Colon (tissue), 2 donors: ENCODE measurements around the gene GABRB3.

Experiments
- FAIRE-seq: peaks from 2 replicates; lab custom pipeline; 2012; peaks lifted over from hg19 to GRCh38; lab: Jason Lieb, UNC
- donor health status: control.
- donor health status: control.

Gene GABRB3

DNA sequence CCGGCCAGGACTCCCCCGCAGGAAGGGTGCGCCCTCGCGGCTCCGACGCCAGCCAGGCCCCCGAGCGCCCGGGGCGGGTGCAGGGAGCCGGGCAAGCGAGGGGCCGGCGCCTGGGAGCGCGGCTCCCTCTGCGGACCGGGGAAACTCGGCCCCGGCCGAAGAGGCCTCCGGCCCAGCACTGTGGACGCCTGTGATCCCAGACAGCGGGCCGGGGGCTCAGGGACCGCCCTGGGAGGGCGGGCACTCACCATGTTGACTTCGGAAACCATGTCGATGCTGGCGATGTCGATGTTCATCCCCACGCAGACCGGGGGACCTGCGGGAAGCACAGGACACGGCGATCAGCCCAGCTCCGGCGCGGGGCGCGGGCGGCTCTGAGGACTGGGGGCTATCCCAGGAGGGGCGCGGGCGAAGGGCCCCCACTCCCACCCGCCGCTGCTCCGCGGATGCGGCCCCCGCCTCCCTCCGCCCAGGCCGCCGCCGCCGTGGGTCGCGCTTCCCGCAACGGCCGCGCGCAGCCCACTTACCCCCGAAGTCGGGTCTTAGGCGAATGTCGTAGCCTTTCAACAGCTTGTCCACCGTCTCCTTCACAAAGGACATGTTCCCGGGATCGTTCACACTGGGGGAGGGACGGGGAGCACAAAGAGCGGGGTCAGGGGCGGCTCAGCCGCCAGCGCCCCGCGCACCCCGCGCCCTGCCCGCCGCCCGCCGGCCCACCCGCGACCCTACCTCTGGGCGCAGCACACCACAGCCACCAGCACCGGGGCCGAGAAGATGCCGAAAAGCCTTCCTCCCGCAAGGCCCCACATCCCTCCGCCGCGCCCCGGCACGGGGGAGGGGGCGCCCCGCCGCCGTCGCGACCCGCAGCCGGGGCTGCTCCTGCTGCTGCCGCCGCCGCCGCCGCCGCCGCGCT is at the start of gene GABRB3:
TSS of gene GABRB3 (minus strand) at position 913 of the 913 bp plus-strand sequence.
- FAIRE-seq: no peak

DNA sequence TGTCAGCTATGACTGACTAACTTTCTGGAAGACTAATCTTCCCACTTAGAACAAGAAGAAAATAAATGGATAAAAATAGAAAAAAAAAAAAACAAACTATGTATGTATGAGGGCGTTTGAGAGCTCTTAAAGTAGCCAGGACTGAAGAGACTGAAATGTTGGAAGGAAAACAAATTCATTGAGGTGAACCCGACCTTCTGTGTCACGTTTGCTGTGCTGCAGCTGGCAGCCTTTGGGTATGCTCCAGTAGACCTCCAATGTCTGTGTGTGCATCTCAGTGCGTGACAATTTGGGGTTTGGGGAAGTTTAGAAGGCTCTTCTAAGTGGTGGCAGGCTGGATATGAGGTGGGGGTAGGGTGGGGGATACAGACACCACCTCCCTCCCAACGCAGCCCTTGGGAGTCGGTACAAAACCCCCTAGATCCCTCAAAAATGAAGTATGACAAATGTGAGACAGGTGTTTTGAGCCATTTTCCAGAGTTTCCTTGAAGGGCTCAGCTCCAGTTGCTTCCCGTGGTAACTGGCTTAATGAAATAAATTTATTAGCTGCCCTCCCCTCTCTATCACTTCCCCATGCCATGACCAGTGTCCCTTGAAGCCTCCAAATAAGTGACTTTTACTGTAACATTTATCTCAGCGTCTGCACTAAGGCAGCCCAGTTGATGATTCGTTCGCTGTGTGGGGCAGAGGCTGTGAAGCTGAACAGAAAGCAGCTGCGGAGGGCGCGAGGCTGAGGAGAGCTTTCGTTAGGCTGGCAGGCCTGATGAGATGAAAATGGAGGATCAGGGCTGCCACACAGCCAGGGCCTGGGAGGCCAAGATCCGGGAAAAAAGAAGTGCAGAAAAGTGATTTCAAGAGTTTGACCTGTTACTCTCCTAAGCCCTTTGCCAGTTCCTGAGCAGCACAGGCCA is 34.9 kb upstream of the GABRB3 start:
- FAIRE-seq: no peak

DNA sequence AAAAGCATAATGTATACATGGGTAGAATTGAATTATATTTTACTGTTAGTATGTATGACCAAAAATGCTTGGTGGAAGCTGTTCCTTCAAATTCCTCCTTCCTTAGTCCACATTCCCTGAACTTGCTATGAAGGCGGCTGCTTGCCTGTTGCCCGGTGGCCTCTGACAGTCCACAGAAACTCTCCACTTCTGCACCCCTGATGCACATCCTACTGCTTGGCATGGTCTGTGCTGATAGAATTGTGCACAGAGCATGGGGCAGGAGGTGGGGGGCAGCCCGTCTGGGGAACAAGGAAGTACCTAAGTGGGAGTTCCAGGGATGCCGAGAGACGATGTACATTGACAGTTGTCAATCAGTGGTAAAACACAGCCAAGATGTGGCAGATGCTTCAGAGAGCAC is 33.7 kb upstream of the GABRB3 start:
- FAIRE-seq: no peak

DNA sequence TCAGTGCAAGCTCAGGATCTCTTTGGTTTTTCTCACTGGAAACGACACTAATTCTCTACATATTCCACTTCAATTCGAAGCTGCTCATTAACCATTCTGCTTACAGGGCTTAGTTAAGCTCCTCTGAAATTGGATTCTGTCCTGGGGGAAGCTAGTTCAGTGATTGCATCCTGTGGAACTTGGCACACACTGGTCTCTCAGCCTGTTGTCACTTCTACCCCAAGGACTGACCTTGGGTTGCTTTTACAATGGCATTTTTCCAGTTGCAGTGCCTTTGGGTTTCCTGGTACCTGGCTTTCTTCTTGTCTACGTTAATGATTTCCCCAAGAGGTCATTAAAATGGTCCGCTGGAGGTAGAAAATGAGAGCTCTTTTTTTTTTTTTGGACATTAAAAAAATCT is 33.3 kb upstream of the GABRB3 start:
- FAIRE-seq: no peak

DNA sequence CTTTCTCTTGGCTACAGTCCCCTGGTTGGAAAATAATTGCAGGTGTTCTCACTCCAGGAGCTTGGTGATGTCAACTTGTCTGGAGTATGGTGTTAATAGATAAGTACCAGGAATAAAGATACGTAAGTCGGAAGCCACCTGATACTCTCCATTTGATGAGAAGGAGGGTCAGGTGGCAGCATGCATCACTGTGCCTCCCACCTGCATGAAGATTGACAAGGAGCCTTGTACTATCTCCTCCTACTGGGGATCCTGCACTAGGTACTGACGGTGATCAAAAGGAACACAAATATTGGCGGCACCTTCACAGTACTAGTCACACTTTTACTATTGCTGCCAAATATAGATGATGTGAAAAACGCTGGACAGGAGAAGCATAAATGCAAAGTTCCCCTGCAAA is 32.6 kb upstream of the GABRB3 start:
- FAIRE-seq: no peak

DNA sequence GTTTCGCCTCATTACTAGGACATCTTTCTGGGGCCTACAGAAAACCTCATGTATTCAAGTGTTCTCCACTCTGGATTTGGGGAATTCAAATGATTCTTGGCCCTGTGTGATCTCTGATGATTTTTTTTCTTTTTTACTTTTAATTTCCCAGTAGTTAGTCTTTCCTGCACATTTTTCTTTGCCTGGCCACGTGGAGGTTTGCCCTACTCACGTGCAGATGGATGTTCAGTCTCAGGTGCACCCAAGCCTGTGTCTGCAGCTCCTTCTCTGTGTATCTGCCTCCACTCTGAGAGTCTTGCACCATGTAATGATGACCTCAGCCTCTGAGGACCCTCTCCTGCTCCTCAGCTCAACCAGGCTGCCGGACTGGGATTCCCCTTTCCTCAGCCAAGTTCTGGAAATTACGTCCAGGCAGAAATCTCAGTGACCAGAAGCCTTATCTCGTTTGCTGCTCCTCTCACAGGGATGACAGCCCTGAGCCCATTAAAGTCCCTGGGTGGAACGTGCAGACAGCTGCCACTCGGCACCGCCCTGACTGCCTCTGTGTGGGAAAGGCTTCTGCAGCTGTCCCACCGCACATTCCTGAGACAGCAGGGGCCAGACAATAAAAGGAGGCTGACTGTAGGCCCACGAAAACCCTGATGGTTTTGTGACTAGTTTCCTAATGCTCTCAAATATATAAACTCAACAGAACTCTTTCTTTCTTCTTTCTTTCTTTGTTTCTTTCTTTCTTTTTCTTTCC is 31.4 kb upstream of the GABRB3 start:
- no peak for FAIRE-seq

DNA sequence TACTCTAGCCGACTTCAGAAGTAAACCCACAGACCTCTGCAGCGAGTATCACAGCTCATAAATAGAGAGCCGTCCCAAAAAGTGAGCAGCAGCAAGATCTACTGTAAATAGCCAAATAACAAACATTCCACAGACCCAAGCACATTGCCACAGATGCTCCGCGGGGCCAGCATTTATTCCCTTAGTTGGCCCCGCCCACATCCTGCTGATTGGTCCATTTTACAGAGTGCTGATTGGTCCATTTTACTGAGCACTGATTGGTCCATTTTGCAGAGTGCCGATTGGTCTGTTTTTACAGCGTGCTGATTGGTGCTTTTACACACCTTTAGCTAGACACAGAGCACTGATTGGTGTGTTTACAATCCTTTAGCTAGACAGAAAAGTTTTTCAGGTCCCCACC is 17.3 kb upstream of the GABRB3 start:
- FAIRE-seq: no peak

DNA sequence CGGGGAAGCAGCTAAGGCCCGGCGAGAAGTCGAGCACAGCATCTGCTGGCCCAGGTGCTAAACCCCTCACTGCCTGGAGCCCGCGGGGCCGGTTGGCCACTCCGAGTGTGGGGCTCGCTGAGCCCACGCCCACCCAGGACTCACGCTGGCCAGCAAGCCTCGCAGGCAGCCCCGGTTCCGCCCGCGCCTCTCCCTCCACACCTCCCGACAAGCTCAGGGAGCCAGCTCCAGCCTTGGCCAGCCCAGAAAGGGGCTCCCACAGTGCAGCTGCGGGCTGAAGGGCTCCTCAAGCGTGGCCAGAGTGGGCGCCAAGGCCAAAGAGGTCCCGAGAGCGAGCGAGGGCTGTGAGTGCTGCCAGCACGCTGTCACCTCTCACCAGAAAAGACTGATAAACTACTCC is 8.9 kb upstream of the GABRB3 start:
- FAIRE-seq: no peak

DNA sequence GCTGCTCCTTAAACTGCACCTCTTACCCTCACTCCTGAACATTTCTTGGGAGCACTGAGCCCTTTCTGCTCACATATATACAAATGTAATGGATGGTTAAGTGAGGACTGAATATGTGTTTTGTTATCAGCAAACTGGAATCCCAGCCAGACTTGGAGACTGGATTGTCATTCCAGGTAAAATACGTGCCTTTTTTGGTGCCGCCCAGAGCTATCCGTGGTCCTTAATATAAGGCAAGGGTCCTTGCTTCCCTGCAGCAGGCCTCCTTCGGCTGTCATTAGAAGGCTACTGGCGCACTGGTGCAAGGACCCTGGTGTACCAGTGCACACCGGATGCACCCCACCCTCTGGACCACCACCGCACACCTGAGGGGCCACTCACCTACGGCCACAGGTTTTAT is 1.1 kb upstream of the GABRB3 start:
- no peak for FAIRE-seq

DNA sequence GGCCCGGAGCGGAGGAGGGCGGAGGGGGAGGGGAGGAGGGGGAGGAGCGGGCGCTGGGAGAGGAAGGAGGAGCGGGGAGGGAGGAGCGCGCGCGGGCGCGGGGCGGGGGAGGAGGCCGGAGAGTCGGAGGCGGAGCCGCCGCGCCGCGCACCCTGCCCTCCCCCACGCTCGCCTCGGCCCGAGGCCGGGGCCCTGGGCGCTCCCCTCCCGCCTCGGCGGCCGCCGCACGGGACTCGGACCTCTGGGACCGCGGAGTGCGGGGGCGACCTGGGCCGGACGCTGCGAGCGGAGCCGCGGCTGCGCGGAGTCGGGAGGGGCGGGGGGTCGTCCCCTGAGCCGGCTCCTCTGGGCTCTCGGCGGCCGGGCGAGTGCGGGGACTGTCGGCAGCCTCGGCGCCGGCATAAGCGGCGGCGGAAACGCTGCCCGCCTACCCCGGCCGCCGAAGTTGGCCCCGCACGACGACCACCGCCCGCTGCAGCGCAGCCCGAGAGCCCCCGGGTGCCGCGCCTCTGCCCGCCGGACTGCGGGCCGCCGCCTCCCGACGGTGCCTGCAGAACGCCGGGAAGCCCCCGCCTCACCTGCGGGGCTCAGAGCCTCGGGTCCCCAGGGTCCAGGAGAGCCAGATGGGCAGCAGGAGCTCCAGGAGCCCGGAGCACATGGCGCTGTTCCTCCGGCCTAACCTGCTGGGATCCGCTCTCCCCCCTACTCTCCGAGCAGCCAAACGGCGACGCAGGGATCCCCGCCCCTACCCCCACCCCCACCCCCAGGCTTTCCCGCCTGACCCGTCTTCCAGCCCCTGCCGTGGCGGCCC is 406 bp upstream of the GABRB3 start:
- FAIRE-seq: no peak

DNA sequence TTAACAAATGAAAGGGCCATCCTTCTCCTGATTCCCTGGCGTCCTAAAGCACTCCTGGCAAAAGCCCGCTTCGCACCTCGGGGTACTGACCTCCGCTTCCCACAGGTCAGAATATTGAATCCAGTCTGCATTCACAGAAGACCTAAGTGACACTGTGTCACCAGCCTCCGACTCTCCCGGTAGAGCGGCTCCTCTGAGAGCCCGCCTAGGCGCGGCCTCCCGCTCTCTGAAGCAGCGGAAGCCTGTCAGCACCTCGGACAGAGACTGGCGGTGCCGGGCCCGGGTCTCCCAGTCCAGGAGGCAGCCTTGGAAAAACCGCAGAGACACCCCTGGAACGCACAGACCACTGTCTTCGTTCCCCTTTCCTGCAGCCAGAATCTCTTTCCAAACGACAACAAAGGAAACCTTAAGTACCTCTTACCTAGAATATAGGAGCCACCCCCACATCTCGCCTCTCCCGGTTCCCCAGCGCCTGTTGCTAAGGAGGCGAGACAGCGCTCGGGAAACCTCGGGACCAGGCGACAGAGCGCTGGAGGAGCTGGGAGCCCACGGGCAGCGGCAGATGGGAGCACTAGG is 1.2 kb downstream of the GABRB3 start:
- FAIRE-seq: no peak

DNA sequence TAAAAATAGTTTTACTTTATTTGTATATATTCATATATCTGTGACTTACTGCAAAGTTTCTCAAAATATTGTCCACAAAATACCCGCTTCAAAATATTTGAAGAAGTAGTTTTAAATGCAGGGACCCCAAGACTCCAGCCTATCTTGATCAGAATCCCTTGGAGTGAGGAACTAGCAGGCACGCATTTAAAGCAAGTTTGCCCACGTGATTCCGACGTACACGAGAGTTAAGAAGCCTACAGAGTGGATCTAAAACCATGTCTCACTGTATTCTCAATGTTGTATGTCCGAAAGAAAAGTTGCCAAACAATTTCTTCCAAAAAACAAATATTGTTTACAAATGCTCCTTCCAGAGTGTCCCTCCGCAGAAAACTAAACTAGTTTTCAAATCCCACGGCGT is 1.7 kb downstream of the GABRB3 start:
- no peak for FAIRE-seq

DNA sequence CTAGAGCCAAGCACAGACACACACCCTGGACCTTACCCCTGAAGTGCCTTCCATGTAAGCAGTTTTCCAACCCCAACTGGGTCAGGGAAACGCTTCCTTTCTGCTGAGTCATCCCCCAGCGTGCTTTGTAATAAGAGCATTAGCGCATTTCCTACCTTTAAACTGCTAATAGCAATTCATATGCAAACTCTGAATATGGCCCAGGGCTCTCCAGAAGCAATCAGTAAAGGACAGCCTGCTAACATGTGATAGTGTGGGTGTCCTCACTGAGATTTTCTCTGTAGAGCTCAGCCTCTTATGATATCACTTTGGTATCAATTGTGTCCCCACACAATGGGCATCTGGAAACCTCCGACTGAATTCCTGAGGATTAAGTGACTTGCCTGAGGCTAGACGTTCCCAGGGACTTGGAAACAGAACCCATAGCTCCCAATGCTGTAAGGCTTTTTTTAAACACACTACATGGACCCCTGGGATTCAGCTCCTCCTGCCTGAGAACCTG is 5.6 kb downstream of the GABRB3 start:
- no peak for FAIRE-seq

DNA sequence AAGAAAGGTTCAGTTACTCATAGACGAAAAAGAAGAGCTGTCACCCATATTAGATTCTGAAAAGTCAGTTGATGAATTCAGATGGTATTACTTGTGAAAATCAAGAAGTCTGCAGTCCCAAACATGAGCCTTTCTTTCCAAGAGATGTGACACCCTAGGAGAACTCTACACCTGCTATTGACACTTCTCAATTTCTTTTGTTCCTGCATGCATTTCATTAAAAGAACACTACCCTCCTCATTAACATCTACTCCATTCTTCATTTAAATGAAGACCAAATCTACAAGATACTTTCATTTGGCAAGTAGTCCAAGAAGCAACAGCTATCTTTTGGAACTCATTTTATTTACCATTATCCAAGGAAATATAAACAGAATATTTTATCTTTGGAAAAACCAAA is 6.6 kb downstream of the GABRB3 start:
- no peak for FAIRE-seq

DNA sequence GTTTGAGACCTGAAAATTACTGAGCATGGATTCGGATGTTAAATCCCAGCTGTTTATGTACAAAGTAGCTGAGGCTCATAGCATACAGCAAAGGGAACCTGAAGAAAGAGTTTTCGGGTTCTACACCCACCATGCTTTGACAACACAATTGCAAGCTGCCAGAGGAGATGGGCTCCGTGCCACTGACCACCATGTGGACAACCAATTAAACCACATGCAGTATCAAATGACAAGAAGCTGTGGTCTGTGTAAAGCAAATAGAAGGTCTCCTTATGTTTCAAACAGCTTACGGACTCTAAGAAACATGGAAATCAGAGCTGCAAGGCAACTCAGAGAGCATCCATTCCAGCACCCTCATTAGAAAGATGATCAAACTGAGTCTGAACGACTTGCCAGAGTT is 12.9 kb downstream of the GABRB3 start:
- no peak for FAIRE-seq

DNA sequence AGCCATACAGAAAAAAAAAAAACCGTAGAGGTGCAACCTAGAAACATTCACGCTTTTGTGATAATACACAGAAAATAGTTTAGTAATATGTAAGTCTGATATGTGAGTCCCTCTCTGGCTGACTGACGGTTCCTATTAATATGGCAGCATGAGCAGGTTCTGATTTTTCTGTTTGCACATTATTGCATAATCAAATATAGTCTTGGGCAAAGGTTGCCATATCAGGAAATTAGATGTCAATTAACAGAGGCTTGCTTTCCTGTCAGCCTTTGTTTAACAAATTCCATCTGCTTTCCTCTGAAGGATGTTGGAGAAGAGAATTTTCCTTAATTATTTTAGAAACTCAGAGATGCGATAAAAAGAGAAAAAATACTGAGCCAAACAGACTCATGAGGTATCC is 14.8 kb downstream of the GABRB3 start:
- FAIRE-seq: no peak

DNA sequence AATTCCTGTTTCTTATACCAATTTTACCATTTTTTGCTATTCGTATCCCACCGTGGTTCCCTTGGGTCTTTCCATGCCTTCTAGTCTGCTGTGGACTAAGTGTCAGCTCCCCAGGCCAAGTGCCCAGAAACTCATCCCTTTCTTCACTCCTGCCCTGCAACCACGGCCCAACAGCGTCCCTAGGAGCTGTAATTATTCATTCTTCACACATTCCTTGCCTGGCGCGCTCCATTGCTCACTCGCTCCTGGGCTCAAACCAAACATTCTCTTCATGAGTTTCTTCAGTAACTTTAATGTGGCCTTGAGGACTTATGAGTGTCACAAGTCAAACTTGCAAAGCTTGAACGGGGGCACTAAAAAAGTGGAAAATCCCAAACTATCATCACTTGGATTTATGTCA is 15.7 kb downstream of the GABRB3 start:
- no peak for FAIRE-seq

DNA sequence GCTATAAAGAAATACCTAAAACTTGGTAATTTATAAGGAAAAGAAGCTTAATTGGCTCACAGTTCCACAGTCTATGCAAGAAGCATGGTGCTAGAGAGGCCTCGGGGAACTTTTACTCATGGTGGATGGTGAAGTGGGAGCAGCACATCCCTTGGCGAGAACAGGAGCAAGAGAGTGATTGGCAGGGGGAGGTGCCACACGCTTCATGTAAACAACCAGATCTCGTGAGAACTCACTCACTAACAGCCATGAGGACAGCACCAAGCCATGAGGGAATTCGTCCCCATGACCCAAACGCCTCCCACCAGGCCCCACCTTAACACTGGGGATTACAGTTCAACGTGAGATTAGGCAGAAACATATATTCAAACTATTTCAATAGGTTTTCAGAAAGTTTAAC is 28.0 kb downstream of the GABRB3 start:
- FAIRE-seq: no peak

DNA sequence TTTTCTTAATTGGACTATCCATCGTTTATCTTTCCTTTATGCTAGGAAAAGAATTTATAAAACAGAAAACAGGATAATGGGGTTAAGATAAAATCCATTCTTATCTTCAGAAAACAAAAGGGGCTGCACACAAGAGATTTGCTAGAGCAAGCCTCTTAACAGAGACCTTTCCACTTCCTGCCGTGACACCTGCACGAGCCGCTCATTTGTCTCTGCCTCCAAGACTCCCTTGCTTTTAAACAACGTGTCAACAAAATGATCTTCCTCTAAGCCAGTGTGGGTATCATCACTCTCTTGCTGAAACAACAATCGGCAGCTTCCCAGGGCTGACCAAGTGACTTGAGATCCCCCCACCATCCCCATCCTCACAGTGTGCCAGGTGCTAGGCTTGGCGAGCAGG is 33.1 kb downstream of the GABRB3 start:
- FAIRE-seq: no peak

DNA sequence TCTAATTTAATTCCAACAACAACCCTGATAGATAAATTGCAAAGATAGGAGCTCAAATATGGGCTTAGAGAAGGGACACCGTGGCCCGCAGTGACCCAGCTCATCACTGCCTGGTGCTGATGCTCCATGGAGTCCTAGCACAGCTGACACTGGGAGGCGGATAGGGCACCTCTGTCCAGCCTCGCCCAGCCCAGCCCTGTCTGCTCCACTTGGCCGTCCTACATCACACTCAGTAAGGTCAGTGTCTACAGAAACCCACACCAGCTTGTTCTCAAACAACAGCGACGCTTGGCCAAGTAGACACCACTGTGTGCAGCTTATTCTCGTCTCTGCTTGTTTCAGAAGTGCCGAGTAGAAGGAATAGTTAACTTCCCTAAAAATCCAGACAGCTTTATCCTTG is 33.9 kb downstream of the GABRB3 start:
- FAIRE-seq: no peak
